Aorta (tissue), 4 donors: Measurements from ENCODE around the gene BMP4. TPM values are rescaled to one million over a fixed set of nuclear protein-coding genes. Genes with fewer than 3 reads are reported as not detected.

Source experiments
- microRNA-seq, 2 donors: library from miRNA; unstranded; fragments of <30 nt; microRNA quantifications; one replicate each; pipeline ENCODE4 v1.2.0, GENCODE V29; 2020
- polyA plus RNA-seq, 2 donors: library from polyadenylated mRNA; stranded (reverse); fragments of 200-250 nt; gene quantifications; one replicate each; pipeline ENCODE4 v1.2.3, GENCODE V29; 2013
- total RNA-seq, 2 donors: library from RNA; stranded (reverse); fragmentation: NEBNext Ultra II Directional; extraction: Animal tissue kit (Norgen Biotek cat#: 25700); gene quantifications; one replicate each; pipeline ENCODE4 v1.2.1, GENCODE V29; 2021
- donor health status: healthy with polysubstance abuse.
- donor health status: Bipolar disorder and iron deficiency.
- donor health status: DM: no; HTN: no; CAD: no.
- donor health status: DM: yes; HTN: yes; CAD: no.

The BMP4 gene
- total and polyA plus RNA-seq, 4 donors = 7.8 to 28.5 (median 12.8) TPM

Small RNAs within 50 kb of the gene (microRNA-seq; reads per million reads assigned to microRNA genes)
- 1.2 to 3.0 reads per million in 2 donors for gene MIR5580
